GM12864 (cell line): ENCODE data around the gene LYRM4.

Source experiments
- DNase-seq: peaks from one replicate; pipeline ENCODE4 v3.0.0-alpha.2; 2011; ENCODE audit warnings: low read depth
- H3K4me3 ChIP-seq: 2 replicates; pipeline ENCODE4 v1.5.1; 2011; ENCODE audit warnings: mild to moderate bottlenecking, low read depth, low read length, control low read depth
- CTCF ChIP-seq: IDR thresholded peaks from 2 replicates; pipeline ENCODE4 v1.5.1; 2011; ENCODE audit warnings: low read depth, mild to moderate bottlenecking, moderate library complexity, low read length, control low read depth, inconsistent platforms; ENCODE audit errors: missing control alignments

Gene LYRM4

DNA sequence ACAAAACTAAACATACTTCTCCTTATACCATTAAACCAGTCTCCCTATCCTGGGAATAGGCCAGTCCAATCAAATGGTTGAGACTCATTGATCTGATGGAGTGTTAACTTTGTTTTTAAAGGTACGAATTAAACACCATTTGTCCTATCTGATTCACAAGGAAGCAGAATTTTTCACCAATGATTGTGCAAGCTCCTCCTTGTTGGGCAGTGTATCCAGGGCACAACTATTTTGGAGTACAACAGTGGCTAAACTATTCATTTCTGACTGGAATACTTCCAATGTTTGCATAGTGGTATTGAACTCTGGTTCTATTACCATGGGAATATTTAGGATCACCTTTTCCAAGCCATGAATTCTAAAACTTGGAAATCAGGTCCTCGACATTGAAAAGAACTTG lies 181.1 kb downstream of the LYRM4 start:
- DNase-seq = no peak
- no peak overlapping the region for H3K4me3 ChIP-seq
- TF ChIP-seq CTCF = no peak

GRCh38 chr6:5078121-5078669 lies 182.6 kb downstream of the LYRM4 start:
- no peak overlapping the region for H3K4me3 ChIP-seq
- no peak for DNase-seq
- TF ChIP-seq CTCF = peak; percentile 49

DNA sequence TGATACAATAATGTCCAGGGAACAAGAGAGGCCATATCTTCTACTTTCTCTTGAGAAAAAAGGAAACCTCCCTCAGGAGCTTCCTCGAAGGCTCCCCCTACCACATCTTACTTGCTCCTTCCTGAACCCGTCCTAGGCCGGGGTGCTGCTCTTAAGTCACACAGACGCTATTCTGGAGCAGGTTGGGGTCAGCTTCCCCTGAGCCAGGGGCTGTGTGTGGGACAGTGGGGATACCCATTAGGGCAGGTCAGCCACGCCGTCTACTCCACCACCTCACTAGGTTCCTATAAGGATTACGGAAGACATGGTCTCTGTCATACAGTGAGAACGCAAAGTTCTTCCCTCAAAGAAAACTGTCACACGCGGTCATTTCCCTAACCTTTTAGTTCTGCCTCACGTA lies 183.8 kb downstream of the LYRM4 start:
- no peak for DNase-seq
- TF ChIP-seq CTCF = no peak
- no peak overlapping the region for H3K4me3 ChIP-seq

DNA sequence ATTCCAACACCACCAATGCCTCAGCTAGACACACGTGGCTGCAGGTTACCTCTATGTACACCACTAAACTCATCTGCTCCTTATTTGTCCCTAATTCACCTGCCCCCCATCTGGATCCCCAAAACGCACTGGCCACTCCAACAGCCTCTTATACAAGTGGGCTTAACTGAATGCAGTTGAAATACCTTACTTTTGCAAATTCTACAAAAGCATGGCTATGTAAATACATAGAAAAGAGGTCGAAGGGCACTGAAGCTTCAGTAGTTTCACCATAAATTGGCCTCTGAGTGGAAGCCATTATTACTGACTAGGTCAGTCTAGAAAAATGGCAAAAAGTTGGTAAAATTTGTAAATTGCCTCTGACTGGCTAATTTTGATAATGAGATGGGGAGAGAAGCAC lies 186.8 kb downstream of the LYRM4 start:
- no peak overlapping the region for H3K4me3 ChIP-seq
- no peak for DNase-seq
- no peak for TF ChIP-seq CTCF

GRCh38 chr6:5072440-5072839 lies 188.3 kb downstream of the LYRM4 start:
- no peak overlapping the region; the same call in 1 of the 2 replicates for H3K4me3 ChIP-seq
- no peak for DNase-seq
- no peak for TF ChIP-seq CTCF

GRCh38 chr6:5071216-5071615 lies 189.5 kb downstream of the LYRM4 start:
- no peak for DNase-seq
- no peak overlapping the region for H3K4me3 ChIP-seq

More at GRCh38 chr6:5071216-5071615, 189.5 kb downstream of the LYRM4 start:
- no peak for TF ChIP-seq CTCF
